GM23248 (cell line): ENCODE results near the gene TRIM58.

ENCODE experiments used
- EZH2 ChIP-seq: fragments of 200-600 bp; sonication (generic); IDR thresholded peaks from 2 replicates; pipeline ENCODE4 v1.6.1; 2018; ENCODE audit warnings: antibody characterized with exemption, mild to moderate bottlenecking; ENCODE audit not compliant: insufficient read depth, poor library complexity, severe bottlenecking
- EZH2phosphoT487 ChIP-seq: fragments of 200-600 bp; sonication (generic); IDR thresholded peaks from 2 replicates; pipeline ENCODE4 v1.6.1; 2018; ENCODE audit warnings: antibody characterized with exemption, moderate library complexity, mild to moderate bottlenecking, low read depth; ENCODE audit not compliant: insufficient read depth

GRCh38 chr1:247924868-247925267 lies 67.9 kb downstream of the TRIM58 start, which contains the start of gene OR2AJ1:
- TF ChIP-seq EZH2 = no peak
- no peak for TF ChIP-seq EZH2phosphoT487
